K562 (cell line): ENCODE results near the gene TAPBPL. TPM values are rescaled to one million over a fixed set of nuclear protein-coding genes. Genes with fewer than 3 reads are reported as not detected.
A peak's percentile ranks its signal among the peaks of the same experiment; 100 is the strongest.

ENCODE experiments used
- ARID3B ChIP-seq: fragments of 250-450 bp; sonication (Bioruptor Pico); IDR thresholded peaks from 2 replicates; pipeline ENCODE4 v1.4.0; 2020; ENCODE audit warnings: borderline replicate concordance
- ERF ChIP-seq: fragments of 450-650 bp; formaldehyde crosslinking; IDR thresholded peaks from 2 replicates; pipeline ENCODE4 v1.4.0; 2020; ENCODE audit warnings: mild to moderate bottlenecking, mixed read lengths
- ESRRB ChIP-seq: fragments of 250-450 bp; sonication (Bioruptor Pico); IDR thresholded peaks from 2 replicates; pipeline ENCODE4 v1.5.0; 2020; ENCODE audit warnings: mild to moderate bottlenecking, moderate library complexity, borderline replicate concordance
- ETS1 ChIP-seq: conservative IDR thresholded peaks from 2 replicates; pipeline ENCODE4 v1.6.1; 2011; ENCODE audit warnings: low read depth, mild to moderate bottlenecking, low read length; ENCODE audit not compliant: control insufficient read depth
- ETV5 ChIP-seq: sonication (generic); formaldehyde crosslinking; IDR thresholded peaks from 2 replicates; pipeline ENCODE4 v1.4.0; 2020; ENCODE audit warnings: low read depth, mild to moderate bottlenecking, missing genetic modification reagents
- HCFC1 ChIP-seq: IDR thresholded peaks from 2 replicates; pipeline ENCODE4 v1.6.1; 2012; ENCODE audit warnings: low read depth, low read length, improper control_type of control experiment
- HOMEZ ChIP-seq: fragments of 250-450 bp; sonication (Bioruptor Pico); IDR thresholded peaks from 2 replicates; pipeline ENCODE4 v1.4.0; 2020; ENCODE audit warnings: mild to moderate bottlenecking, moderate library complexity
- MXI1 ChIP-seq: IDR thresholded peaks from 2 replicates; pipeline ENCODE4 v1.6.1; 2011; ENCODE audit warnings: low read depth, mild to moderate bottlenecking, improper control_type of control experiment, low read length
- NR2C2 ChIP-seq, 2 experiments: fragments of 200-800 bp in 1 of 2; sonication (Bioruptor generic) in 1 of 2; sonication (generic) in 1 of 2; formaldehyde crosslinking in 1 of 2; IDR thresholded peaks; 2 replicates each; pipeline versions ENCODE4 v1.6.1 to v1.8.0; 2016 to 2022; ENCODE audit warnings: mild to moderate bottlenecking in 1 of 2, missing compliant biosample characterization in 1 of 2, missing genetic modification characterization in 1 of 2, missing genetic modification reagents in 1 of 2
- PTRF ChIP-seq: fragments of 450-650 bp; IDR thresholded peaks from 2 replicates; pipeline ENCODE4 v1.6.1; 2016; ENCODE audit warnings: mild to moderate bottlenecking, missing genetic modification characterization, missing compliant biosample characterization
- SNAPC5 ChIP-seq: fragments of 250-450 bp; sonication (Bioruptor Pico); IDR thresholded peaks from 2 replicates; pipeline ENCODE4 v1.8.0; 2021; ENCODE audit warnings: moderate library complexity, mild to moderate bottlenecking, inconsistent platforms
- TBL1XR1 ChIP-seq, 2 experiments: IDR thresholded peaks; 2 replicates each; pipeline ENCODE4 v1.6.1; 2012; ENCODE audit warnings: improper control_type of control experiment in 2 of 2, low read length in 2 of 2, mild to moderate bottlenecking in 1 of 2
- TEAD1 ChIP-seq, 2 experiments: fragments of 450-650 bp in 1 of 2; sonication (generic) in 1 of 2; formaldehyde crosslinking; IDR thresholded peaks; 2 replicates each; pipeline versions ENCODE4 v1.4.0 to v1.8.0; 2020 to 2022; ENCODE audit warnings: mild to moderate bottlenecking in 2 of 2, missing genetic modification reagents in 1 of 2
- ZNF311 ChIP-seq: fragments of 250-450 bp; sonication (Bioruptor Pico); IDR thresholded peaks from 2 replicates; pipeline ENCODE4 v1.4.0; 2020; ENCODE audit warnings: mild to moderate bottlenecking, moderate library complexity
- ZNF766 ChIP-seq: fragments of 200-800 bp; sonication (Bioruptor generic); conservative IDR thresholded peaks from 2 replicates; pipeline ENCODE4 v1.6.1; 2016; ENCODE audit warnings: missing genetic modification characterization, missing compliant biosample characterization
- ZNF780A ChIP-seq: fragments of 250-450 bp; sonication (Bioruptor Pico); IDR thresholded peaks from 2 replicates; pipeline ENCODE4 v1.5.0; 2021; ENCODE audit warnings: mild to moderate bottlenecking
- polyA plus RNA-seq, 8 experiments: library from polyadenylated mRNA; depleted of rRNA in 4 of 8; stranded (reverse) in 5 of 8; unstranded in 3 of 8; fragments of >200 nt; fragmentation: Nextera tagmentation in 2 of 8; fragmentation: Illumina TruSeq in 1 of 8; extraction: Ambion mirVana in 2 of 8; extraction: Trizol in 1 of 8; gene quantifications; 2 replicates each; pipeline versions ENCODE4 v1.2.1 to v1.2.3, GENCODE V29; 2011 to 2014; ENCODE audit warnings: inconsistent platforms in 1 of 8, missing spikeins in 1 of 8
- total RNA-seq, 7 experiments: library from RNA; depleted of rRNA in 6 of 7; stranded (reverse); fragments of >200 nt in 6 of 7; fragmentation: Illumina TruSeq in 2 of 7; extraction: Trizol in 2 of 7; gene quantifications; 2 replicates each; pipeline versions ENCODE4 v1.2.1 to v1.2.3, GENCODE V29; 2011 to 2021; ENCODE audit warnings: low replicate concordance in 1 of 7
- TF ChIP-seq, protein P1 (sequence below): fragments of 450-650 bp; IDR thresholded peaks from 2 replicates; pipeline ENCODE4 v1.6.1; 2016
- TF ChIP-seq, protein P2 (sequence below): fragments of 250-450 bp; sonication (Bioruptor Pico); IDR thresholded peaks from 2 replicates; pipeline ENCODE4 v1.5.1; 2021; ENCODE audit warnings: mild to moderate bottlenecking

The TAPBPL gene
- total and polyA plus RNA-seq, 9 of the 15 experiments (the other 6 are each of a cell fraction or from before 2014, with no cell fraction given): 0.29 to 1.6 (median 0.45) TPM

DNA sequence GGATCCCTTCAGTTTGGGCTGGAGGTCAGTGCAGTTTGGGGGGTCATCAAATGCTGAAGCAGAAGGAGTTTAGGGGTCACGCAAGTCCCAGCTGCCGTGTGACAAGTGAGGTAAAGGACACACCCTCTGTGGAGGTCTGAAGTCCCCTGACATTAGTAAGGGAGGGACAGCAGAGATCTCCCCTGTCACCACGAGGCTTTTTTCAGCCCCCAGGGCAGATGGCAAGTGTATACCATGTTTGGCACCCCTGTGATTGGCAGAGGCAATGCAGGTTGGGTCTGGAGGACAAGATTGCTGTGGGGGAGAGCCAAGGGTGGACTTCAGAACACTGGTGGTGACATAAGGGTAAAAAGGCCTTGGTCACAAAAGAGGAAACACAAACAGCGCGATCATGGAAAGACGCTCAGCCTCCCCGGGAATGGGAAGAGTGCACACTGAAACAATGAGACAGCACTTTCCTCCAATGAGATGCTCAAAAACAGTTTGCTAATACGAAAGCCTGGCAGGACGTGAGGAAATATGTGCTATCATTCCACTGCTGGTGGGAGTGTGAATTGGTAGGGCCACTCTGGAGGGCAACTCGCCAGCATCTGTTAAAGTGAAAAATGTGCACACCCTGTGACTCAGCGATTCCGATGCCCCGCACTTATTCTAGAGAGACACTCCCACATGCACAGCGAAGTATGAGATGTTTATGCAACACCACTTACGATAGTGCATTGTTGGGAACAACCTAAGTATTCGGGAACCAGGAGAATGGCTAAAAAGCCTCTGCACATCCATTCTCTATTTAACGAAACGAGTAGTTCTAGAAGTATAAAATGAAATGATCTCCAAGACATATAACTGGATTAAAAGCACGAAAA lies 21.5 kb upstream of the TAPBPL start (continued):
- TF ChIP-seq SNAPC5 (CRISPR knock-in tag): no peak
- no peak for TF ChIP-seq ZNF311
- TF ChIP-seq ZNF780A (CRISPR knock-in tag): no peak
- TF ChIP-seq, protein P1, sequence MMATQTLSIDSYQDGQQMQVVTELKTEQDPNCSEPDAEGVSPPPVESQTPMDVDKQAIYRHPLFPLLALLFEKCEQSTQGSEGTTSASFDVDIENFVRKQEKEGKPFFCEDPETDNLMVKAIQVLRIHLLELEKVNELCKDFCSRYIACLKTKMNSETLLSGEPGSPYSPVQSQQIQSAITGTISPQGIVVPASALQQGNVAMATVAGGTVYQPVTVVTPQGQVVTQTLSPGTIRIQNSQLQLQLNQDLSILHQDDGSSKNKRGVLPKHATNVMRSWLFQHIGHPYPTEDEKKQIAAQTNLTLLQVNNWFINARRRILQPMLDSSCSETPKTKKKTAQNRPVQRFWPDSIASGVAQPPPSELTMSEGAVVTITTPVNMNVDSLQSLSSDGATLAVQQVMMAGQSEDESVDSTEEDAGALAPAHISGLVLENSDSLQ: peak; percentile 41; the same call in 1 of the 2 replicates
- TF ChIP-seq ESRRB: no peak
- TF ChIP-seq, protein P2, sequence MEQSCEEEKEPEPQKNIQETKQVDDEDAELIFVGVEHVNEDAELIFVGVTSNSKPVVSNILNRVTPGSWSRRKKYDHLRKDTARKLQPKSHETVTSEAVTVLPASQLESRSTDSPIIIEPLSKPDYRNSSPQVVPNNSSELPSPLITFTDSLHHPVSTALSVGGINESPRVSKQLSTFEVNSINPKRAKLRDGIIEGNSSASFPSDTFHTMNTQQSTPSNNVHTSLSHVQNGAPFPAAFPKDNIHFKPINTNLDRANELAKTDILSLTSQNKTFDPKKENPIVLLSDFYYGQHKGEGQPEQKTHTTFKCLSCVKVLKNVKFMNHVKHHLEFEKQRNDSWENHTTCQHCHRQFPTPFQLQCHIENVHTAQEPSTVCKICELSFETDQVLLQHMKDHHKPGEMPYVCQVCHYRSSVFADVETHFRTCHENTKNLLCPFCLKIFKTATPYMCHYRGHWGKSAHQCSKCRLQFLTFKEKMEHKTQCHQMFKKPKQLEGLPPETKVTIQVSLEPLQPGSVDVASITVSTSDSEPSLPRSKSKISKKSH: no peak
- TF ChIP-seq ETV5 (CRISPR knock-in tag): no peak
- no peak for TF ChIP-seq ARID3B (CRISPR knock-in tag)
- TF ChIP-seq ZNF766 (CRISPR knock-in tag): 0 out of 2 replicates have a peak, but pooled peaks have one; percentile 56
- no peak for TF ChIP-seq HOMEZ (CRISPR knock-in tag)
- TF ChIP-seq TEAD1 (CRISPR knock-in tag; IDR thresholded peaks at IDR 0.05): no peak; a peak in 2 of 4 replicates
- no peak for TF ChIP-seq PTRF
- no peak for TF ChIP-seq MXI1
- TF ChIP-seq ETS1: no peak
- 0 out of 4 replicates have a peak, but pooled peaks of 1 of the 2 experiments have one; percentile 49 for TF ChIP-seq TBL1XR1 (IDR thresholded peaks at IDR 0.05; ENCODE audit: low read length in 2 of 2)
- TF ChIP-seq NR2C2 (CRISPR knock-in tag; IDR thresholded peaks at IDR 0.05): no peak
- TF ChIP-seq NR2C2 (tag; IDR thresholded peaks at IDR 0.05): peak; percentile 26; the same call in 1 of the 2 replicates
- TF ChIP-seq ERF (CRISPR knock-in tag): no peak
- TF ChIP-seq HCFC1: no peak
